ENCODE results near the gene P2RX7.

P2RX7 gene

GRCh38 chr12:121236776-121237175 lies 104.1 kb downstream of the P2RX7 start:
- DNase-seq, result no peak

GRCh38 chr12:121237415-121237814 lies 104.7 kb downstream of the P2RX7 start:
- DNase-seq, result no peak
